HG02840 (cell line): ENCODE results near the gene POLR3H.
"Not testable (repeated sequence)": the region's sequence is repeated elsewhere in the genome, so short reads cannot be mapped to it uniquely, and the experiment has no call there.

ENCODE experiments used
- ATAC-seq: cut with Tn5 transposase; IDR thresholded peaks from one replicate; pipeline ENCODE4 v1.9.1; 2021; ENCODE audit warnings: mild to moderate bottlenecking, moderate library complexity, moderate number of reproducible peaks; ENCODE audit not compliant: unreplicated experiment, low FRiP score

POLR3H gene, protein sequence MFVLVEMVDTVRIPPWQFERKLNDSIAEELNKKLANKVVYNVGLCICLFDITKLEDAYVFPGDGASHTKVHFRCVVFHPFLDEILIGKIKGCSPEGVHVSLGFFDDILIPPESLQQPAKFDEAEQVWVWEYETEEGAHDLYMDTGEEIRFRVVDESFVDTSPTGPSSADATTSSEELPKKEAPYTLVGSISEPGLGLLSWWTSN

GRCh38 chr22:41543854-41544670, at the start of gene POLR3H:
POLR3H (minus strand) TSS chr22:41544470; CDS start chr22:41544101, 369 bp downstream.
- peak; percentile 90 for ATAC-seq

DNA sequence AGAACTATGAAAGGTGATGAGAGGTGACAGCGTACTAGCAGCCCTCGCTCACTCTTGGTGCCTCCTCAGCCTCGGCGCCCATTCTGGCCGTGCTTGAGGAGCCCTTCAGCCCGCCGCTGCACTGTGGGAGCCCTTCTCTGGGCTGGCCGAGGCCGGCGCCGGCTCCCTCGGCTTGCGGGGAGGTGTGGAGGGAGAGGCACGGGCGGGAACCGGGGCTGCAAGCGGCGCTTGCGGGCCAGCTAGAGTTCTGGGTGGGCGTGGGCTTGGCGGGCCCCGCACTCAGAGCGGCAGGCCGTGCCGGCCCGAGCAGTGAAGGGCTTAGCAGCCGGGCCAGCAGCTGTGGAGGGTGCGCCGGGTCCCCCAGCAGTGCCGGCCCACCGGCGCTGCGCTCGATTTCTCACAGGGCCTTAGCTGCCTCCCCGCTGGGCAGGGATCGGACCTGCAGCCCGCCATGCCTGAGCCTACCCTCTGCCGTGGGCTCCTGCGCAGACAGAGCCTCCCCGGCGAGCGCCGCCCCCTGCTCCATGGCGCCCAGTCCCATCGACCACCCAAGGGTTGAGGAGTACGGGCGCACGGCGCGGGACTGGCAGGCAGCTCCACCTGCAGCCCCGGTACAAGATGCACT, 49.2 kb upstream of the POLR3H start:
- not testable (repeated sequence) for ATAC-seq

DNA sequence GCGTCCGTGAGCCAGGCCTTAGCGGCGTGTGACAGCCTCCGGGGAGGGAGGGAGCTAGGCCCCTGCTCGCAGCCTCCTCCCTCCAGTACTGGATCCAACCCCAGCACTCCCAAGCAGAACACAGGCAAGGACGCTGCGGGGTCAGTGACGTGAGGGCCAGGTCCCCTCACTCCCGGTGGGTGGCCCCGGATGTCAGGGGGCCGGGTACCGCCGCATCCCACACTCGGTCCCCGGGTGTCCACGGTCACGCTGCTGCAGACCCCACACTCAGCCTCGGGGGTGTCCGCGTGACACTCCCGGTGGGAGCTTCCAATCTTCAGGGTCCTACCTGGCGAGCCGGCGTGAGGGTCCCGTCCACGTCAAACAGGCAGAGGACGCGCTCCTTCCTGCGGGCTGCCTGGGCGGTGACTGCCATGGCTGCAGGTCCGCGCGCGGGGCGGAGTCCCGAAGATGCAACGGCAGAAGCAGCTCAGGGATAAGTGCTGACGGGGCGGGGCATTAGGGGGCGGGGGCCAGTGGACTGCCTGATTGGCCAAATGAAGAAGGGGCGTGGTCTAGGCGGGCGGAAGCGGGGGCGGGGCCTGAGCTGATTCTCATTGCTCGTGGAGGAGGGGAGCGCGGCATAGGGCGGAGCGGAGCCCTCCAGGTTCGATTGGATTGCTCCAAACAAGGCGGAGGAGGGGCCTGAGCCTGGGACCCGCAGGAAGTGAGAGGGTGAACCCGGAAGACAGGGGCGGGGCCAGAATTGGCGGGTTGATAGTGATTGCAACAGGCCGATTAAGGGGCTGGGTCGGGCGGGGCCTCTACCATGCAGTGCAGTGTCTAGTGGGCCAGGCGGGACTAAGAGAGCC, 45.3 kb upstream of the POLR3H start, which contains the start of gene PMM1:
Gene PMM1 (minus strand): TSS at position 450 of the 851 bp plus-strand sequence. CDS start 35 bp downstream, at position 415.
- ATAC-seq, result peak; percentile 89

- no peak for ATAC-seq
Measured at GRCh38 chr22:41587347-41587723, 43.1 kb upstream of the POLR3H start.

DNA sequence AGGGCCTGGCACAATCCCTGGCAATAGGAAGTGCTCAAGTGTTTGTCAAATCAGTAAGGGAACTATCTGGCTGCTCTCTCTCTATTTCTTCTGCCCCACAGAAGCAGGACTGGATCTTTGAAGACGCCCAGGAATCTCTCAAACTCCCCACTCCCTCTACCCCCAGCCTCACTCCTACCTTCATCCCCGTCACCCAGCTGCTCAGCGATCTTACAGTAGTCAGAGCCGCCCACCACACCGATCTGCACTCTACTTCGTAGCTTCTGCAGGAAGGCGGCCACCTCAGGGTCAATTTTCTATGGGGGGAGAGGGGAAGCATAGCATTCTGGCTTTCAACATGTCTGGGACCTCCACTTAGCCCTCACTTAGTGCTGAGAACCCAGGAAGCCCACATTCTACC, 41.6 kb upstream of the POLR3H start:
- no peak for ATAC-seq

GRCh38 chr22:41584881-41585280, 40.6 kb upstream of the POLR3H start:
- ATAC-seq, result no peak

DNA sequence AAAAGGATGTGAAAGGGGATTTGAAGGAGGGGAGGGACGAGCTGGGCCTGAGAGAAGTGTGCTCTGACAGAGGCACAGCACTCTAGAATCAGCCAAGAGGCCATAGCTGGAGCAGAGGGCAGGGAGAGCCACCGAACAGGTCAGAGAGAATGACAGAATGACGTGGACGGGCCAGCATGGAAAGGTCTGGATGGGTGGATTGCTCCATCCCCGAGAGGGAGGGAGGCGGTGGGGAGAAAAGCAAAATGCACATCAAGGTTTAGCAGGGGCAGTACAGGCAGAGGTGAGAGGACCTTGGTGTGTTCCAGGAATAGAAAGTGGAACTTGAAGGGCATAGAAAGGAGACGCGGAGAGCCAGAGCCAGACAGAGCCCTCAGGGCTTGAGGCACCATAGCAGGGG, 38.4 kb upstream of the POLR3H start:
- ATAC-seq, result no peak

DNA sequence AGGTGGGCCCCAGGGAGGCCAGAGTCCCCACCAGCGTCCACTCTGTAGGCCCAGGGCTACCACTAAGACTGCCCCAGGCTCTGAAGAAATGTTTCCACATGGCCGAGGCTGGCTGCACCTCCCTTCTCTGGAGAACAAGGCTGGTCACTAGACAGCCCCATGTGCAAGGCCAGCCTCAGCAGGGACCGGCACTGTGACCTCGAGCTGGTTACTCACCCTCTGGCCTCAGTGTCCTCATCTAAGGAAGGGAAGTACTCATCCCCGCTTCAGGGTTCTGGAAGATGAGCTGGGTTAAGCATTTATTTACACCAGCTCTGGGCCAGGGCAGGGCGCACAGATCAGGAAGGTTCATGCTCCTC, 35.7 kb upstream of the POLR3H start:
- no peak for ATAC-seq

DNA sequence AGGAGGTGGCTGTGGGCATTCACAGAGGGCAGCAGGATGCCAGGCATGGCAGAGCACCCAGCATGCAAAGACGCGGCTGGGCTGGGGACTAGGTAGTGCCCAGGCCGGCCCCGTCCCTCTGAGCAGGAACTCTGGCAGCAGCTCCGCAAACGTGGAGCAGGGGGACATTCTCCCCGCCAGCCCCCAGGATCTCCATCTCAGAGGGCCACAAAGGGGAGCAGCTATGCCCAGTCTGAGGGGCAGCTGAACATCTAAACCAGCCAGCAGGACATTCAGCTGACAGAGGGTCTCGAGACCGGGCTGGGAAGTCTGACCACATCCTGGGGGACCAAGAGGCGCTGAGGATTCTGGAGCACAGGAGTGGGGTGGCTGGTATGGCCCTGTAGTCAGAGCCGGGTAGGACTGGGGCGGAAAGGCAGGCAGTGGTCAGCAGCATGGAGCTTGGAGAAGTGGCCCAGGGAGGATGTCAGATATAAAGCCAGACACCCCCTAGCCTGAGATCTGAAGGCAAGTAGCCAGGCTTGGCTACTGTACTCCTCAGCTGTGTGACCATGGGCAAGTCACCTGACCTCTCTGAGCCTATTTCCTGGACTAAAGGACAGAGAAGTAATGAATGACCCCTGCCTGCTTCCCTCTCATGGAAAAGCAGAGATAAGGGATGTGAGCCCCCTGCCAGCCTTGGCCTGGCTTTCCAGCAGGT, 35.2 kb upstream of the POLR3H start:
- no peak for ATAC-seq

GRCh38 chr22:41578818-41579217, 34.5 kb upstream of the POLR3H start:
- ATAC-seq, result no peak

- ATAC-seq, result no peak
Measured at GRCh38 chr22:41578114-41578513, 33.8 kb upstream of the POLR3H start.

GRCh38 chr22:41576877-41577276, 32.6 kb upstream of the POLR3H start:
- ATAC-seq, result no peak

DNA sequence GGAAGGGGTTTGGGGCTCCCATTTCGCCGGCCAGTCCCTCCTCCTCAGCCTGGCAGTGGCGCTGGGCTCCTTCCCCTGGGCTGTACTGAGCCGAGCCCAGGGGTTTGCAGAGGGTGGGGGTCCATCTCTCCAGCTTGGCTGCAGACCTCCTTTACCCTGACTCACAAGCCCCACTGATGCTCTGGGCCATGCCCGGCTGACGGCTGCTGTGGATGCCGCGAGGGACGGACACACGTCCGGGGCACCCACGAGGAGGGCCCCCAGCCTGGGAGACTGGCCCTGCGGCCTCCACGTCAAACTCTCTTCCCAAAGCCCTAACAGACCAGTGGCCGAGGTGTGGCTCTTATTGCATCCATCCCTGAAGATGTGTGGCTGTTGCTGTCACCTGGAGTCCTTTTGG, 31.3 kb upstream of the POLR3H start:
- ATAC-seq, result no peak

GRCh38 chr22:41574847-41575381, 30.6 kb upstream of the POLR3H start:
- no peak for ATAC-seq

GRCh38 chr22:41573677-41574076, 29.4 kb upstream of the POLR3H start:
- no peak for ATAC-seq

DNA sequence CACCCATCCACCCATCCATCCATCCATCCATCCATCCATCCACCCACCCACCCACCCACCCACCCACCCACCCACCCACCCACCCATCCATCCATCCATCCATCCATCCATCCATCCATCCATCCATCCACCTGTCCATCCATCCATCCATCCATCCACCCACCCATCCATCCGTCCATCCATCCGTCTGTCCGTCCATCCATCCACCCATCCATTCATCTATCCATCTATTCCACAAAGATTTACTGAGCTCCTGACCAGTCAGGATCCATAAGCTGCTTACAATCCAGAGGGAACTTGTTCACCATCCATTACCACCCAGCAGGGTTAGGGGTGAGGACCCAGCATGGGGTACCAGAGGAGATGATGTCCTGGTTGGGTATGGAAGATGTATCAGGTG, 28.0 kb upstream of the POLR3H start:
- ATAC-seq, result not testable (repeated sequence)

DNA sequence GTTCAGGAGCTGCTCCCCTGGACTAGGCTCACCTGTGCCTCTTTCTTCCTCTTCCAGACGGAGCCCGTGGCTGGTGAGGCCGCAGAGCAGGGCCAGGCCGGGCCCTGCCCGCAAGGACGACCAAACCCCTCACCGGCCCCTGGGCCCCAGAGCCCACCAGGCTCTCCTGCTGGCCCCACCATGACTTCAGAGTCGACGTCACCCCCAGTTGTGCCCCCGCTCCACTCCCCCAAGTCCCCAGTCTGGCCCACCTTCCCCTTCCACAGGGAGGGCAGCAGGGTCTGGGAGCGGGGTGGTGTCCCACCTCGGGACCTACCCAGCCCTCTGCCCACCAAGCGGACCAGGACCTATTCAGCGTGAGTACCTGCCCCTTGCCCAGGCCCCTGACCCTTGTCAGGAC, 27.5 kb upstream of the POLR3H start:
- no peak for ATAC-seq

- no peak for ATAC-seq
Measured at GRCh38 chr22:41570221-41570620, 26.0 kb upstream of the POLR3H start.

DNA sequence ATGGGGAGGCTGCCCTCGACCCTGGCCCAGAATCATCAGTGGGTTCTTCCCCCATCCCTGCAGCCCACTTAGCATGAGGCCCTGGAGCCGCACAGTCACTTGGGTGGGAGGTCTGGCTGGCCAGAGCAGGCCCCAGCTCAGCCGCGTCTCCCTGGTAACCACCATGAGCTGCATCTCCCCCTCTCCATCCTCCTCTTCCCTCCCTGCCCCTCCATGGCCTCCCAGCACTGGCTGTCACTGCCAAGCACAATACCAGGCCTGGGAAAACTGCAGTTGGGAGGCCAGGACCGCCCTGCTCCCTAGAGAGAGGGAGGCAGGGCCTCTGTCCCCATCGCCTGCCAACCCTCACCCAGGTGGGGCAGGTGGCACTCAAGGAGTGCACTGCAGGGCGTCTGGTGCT, 24.5 kb upstream of the POLR3H start:
- ATAC-seq, result no peak

DNA sequence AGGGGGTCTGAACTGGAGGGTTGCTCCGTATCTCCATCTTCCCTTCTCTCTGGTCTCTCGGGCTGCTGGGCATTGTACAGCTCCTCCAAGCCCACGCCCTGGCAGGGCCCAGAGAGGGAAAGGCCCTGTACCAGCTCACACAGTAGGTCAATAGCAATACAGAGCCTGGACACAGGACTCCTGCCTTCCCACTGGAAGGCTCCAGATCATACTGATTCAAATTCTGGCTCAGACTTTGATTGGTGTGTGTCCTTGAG, 23.2 kb upstream of the POLR3H start:
- ATAC-seq, result no peak
